Thyroid gland (tissue), 4 donors: ENCODE data around the gene TRIM6.

Source experiments
- CTCF ChIP-seq, 6 experiments: fragments of 200-600 bp in 3 of 6; fragments of 450-650 bp in 3 of 6; sonication (generic) in 3 of 6; IDR thresholded peaks; one replicate each; pipeline ENCODE4 v1.5.1; 2016 to 2019; ENCODE audit warnings: antibody characterized with exemption in 6 of 6, mild to moderate bottlenecking in 2 of 6, inconsistent platforms in 1 of 6, moderate library complexity in 1 of 6
- POLR2A ChIP-seq, 2 donors: fragments of 450-650 bp; IDR thresholded peaks; one replicate each; pipeline ENCODE4 v1.6.1; 2017; ENCODE audit warnings: antibody characterized with exemption in 2 of 2, mild to moderate bottlenecking in 2 of 2, moderate library complexity in 1 of 2

- TF ChIP-seq CTCF (IDR thresholded peaks at IDR 0.05): no peak
- no peak for TF ChIP-seq POLR2A (IDR thresholded peaks at IDR 0.05)
Measured at GRCh38 chr11:5631417-5631816, 35.0 kb downstream of the TRIM6 start.
